HG03439 (cell line): ENCODE data around the gene CHD2.
"Not testable (repeated sequence)": the region's sequence is repeated elsewhere in the genome, so short reads cannot be mapped to it uniquely, and the experiment has no call there.

Experiments
- ATAC-seq: cut with Tn5 transposase; IDR thresholded peaks from one replicate; pipeline ENCODE4 v1.9.1; 2021; ENCODE audit warnings: mild to moderate bottlenecking, moderate library complexity; ENCODE audit not compliant: unreplicated experiment

CHD2 gene

GRCh38 chr15:93046120-93046519 lies 146.0 kb downstream of the CHD2 start:
- ATAC-seq, result no peak

GRCh38 chr15:93046721-93047120 lies 146.6 kb downstream of the CHD2 start:
- ATAC-seq, result no peak

GRCh38 chr15:93047621-93048425 lies 147.7 kb downstream of the CHD2 start:
- ATAC-seq, result no peak

DNA sequence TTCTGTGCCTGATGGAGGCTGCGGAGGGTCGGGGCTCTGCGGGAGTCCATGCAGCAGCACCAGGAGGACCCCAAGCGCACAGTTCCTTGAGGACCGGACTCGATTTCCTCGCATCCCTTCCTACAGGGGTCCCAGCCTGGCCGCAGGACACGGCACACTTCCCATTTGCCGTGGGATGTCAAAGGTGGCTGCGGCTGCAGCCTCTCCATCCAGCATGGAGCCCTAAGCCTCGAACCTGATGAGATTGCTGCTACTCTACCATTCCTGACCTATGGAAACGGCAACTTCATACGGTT lies 148.2 kb downstream of the CHD2 start:
- no peak for ATAC-seq

DNA sequence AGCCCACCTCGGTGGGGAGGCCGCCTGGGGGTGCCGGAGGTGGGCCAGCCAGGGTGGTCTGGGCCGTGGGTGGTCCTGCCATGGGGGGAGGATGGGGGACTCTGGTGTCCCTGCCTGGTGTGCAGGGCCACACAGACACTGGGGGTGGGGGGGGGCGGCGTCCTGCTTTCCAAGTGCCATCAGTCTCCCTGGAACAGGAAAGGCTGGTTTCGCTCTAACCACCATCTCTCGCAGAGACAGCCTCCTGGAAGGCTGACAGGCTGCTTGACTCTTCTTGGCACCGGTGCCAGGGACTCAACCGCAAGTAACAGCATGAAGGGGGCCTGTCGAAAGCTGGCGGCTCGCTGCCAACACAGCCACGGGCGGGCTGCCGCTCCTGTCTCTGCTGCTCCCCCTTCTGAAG lies 148.6 kb downstream of the CHD2 start:
- no peak for ATAC-seq

DNA sequence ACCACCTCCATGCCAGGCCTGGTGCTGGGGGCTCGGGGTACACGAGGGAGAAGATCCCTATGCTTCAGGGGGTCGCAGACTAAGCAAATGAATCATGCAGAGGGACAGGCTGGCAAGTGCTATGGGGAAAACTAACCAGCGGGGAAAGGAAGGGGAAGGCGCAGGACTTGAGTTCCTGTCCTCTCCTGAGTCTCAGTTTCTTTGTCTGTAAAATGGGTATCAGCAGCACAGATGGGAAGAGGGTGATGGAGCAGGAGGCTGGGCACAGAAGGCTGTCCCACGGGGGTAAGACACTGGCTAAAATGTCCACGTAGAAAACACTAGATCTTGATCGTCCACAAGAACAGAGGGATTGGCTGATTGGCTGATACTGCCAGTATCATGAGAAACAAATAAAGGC lies 149.1 kb downstream of the CHD2 start:
- ATAC-seq, result no peak

DNA sequence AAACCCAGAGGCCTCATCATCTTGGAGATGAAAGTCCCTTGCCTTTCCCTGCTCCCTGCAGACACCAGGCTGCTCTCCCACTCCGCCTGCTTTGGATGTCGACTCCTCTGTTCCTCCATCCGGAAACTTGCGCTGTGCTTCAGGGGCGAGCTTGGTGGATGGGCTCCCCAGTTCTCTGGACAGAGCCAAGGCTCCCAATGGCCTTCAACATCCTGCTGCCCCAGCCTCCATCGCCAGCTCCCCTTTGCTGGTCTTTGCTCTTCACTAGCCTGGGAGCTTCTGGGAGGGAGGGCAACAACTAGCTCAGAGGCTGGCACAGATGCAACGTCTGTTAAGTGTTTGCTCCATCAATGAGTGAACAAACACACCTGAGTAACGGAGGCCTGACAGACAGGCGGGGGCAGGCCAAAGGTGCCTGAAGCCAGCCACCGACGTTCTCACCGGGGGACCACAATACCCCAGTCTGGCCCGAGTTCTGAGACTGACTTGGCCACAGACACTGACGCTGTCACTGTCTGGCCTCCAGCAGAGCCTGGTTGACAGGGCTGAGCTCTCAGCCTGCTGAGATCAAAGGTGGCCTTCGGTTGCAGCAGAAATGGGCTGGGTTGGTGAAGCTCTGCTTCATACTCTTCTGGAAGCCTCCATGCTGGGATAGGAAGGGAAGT lies 149.9 kb downstream of the CHD2 start:
- no peak for ATAC-seq

- no peak for ATAC-seq
Measured at GRCh38 chr15:93050648-93051047, 150.5 kb downstream of the CHD2 start.

DNA sequence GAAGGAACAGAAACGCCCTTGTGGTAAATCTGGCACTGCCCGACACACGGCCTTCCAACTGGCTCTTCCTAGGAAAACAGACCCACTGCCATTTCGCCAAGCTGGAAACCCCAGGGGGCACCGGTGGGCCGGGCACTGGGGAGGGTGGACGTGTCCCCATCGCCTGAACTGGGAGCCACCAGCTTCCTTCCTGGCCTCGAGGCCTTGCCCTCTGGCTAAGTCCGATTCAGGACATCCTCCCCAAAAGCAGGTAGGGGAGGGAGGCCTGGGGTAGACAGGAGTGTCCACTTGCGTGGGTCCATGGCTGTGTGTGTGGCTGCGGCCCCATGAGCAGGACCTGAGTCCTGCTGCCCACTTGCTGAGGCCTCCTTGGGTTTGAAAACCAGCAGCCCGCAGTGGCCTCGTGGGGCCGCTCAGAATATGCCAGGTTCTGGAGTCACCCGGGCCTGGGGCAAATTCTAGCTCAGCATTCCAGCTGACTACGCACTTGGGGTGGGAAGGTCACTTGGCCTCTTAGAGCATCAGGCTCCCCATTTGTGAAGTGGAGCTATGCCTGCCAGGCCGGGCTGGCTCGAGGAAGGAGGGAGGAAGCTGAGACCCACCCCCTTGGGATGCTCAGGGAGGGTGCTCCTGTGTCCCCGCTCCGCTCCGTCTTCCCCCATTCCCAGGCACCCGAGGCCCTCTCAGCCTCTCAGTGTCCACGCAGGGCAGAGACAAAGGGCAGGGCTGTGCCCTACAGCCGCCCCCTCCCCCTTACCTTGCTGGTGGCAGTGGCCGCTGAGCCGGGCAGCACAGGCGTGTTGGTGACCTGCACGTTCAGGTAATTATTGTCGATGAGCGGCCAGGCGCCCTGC lies 151.3 kb downstream of the CHD2 start:
- ATAC-seq, result no peak

GRCh38 chr15:93052090-93052879 lies 152.2 kb downstream of the CHD2 start:
- ATAC-seq, result no peak

DNA sequence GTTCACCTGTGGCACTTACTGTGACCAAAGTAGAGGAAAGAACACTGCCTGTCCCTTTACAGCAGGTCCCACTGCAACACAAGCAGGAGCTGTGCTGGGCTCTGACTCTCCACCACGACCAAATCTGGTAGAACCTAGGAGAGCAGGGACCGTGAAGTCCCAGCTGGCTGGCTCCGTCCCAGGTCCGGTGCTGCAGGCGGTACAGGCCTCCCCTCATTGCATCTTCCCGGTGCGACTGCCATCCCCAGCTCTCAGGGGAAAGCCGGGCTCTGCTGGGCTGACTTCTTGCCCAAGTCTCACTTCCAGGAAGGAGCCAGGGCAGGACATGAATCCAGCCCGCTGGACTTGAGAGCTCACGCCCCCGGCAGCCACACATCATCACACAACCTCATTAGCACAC lies 155.1 kb downstream of the CHD2 start:
- no peak for ATAC-seq

GRCh38 chr15:93056836-93057235 lies 156.7 kb downstream of the CHD2 start:
- no peak for ATAC-seq

- no peak for ATAC-seq
Measured at GRCh38 chr15:93057618-93058017, 157.5 kb downstream of the CHD2 start.

DNA sequence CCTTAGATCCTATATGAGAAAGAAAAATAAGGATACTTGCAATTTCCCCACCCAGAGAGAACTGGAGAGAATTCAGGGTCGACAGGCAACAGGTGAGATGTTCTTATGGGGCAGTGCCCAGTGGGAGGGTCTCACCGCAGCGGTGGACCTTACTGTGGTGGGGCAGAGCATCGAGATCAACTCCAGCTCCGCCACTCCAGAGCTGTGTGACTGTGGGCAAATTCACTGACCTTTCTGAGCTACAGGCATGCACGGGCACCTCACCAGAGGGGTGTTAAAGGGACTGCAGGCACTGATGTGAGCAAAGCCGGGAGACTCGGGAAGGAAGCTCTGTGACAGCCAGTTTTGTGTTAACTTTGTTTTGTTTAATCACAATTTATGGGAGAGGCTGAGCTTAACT lies 158.0 kb downstream of the CHD2 start:
- no peak for ATAC-seq

- no peak for ATAC-seq
Measured at GRCh38 chr15:93058904-93059427, 158.8 kb downstream of the CHD2 start.

- no peak for ATAC-seq
Measured at GRCh38 chr15:93059442-93059841, 159.3 kb downstream of the CHD2 start.

DNA sequence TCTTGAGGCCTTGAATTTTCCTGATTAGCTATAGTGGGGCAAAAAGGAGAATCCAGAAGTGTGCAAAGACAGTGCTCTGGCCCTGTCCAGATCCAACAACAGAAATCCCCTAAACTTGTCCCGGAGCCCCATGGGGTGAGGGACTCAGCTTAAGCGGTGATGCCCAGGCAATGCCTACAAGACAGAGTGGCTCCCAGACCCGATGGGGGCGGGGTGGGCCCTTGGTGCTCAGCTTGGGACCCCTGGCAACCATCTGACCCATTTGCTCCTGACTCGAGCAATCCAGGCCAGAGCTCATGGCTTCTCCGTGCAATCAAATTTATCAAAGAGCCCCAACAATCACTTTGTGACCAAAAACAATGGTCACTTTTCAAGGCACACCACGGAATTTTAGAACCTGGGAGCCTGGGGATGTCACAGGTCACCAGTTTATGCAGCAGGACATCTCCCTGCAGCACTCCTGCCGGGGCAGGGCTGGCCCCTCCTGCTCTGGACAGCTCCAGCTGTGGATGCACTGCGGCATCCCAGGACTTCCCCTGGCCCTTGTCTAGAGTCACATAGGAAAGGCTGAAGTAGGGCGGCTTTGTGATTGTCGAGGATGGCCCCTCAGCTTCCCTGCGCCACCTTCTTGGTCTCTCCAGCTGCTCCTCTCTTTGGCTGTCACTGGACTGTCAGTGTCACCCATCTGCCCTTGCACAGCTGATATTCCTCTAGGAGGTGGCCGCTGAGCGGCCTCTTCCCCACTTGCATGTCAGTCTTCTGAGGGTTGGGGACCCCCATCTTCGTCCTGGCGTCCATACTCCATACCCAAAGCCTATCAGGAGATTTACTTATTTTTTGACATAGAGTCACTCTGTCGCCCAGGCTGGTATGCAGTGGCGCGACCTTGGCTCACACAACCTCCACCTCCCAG lies 160.5 kb downstream of the CHD2 start:
- ATAC-seq, result no peak

DNA sequence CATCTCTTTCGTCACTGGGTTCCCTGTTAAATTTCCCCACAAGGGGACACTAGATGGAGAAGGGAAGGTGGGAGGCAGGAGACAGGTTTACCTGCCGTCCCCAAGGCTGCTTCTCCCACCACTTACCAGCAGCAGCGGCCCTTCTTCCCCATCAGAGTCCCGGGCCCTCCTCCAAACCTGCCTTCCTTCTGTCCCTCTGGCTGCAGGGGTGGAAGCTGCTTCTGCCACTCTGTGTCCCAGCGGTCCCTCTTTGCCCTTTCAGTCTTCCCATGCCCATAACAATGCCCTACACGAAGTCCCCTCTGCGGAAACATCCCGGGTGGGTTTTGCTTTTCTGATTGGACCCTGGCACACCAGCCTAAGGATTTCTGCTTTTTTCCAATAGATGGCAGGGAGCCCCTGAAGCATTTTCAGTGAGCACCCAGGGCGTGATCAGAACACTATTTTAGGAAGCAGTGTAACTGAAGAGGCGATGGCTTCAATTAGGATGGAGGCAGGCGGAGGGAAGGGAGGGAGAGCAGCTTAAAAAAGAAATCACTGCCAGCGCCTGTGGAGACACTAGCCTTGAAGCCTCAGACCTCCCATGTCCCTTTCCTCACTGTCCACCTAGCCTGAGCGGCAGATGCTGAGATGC lies 162.6 kb downstream of the CHD2 start:
- ATAC-seq, result not testable (repeated sequence)

GRCh38 chr15:93063262-93063671 lies 163.1 kb downstream of the CHD2 start:
- no peak for ATAC-seq
